ENCODE measurements around the gene GTF2F2. TPM values are rescaled to one million over a fixed set of nuclear protein-coding genes. Genes with fewer than 3 reads are reported as not detected.

The GTF2F2 gene
- polyA plus RNA-seq, 1 donor (not counting 4 experiments of a cell fraction or from before 2014, with no cell fraction given), result 55.5 TPM

- H2AFZ ChIP-seq (ENCODE audit: control insufficient read depth, low read length), result no peak overlapping the region
- H3K9ac ChIP-seq (ENCODE audit: control insufficient read depth, extremely low read depth, insufficient read depth, low read length), result no peak overlapping the region
- no peak overlapping the region for H3K4me3 ChIP-seq (ENCODE audit: control insufficient read depth in 2 of 3, extremely low read depth in 1 of 3, insufficient read depth in 2 of 3, low read depth in 1 of 3, low read length in 3 of 3)
- no peak for DNase-seq (ENCODE audit: low read depth, low spot score)
- TF ChIP-seq EZH2 (IDR thresholded peaks at IDR 0.05; ENCODE audit: low read length), result no peak
- TF ChIP-seq CTCF (optimal IDR thresholded peaks at IDR 0.05 in 1 of 3, IDR thresholded peaks at IDR 0.05 in 1 of 3, conservative IDR thresholded peaks at IDR 0.05 in 1 of 3; ENCODE audit: extremely low read depth in 1 of 3, insufficient read depth in 2 of 3, low read length in 3 of 3), result no peak
- no peak overlapping the region for H3K4me2 ChIP-seq (ENCODE audit: control insufficient read depth, extremely low read depth, insufficient read depth, low read depth, low read length)
- peaks cover 45% of the 10 kb centered on the region for H4K20me1 ChIP-seq (ENCODE audit: control insufficient read depth, extremely low read depth, insufficient read depth, low read length)
- no peaks in the 10 kb centered on the region for H3K27me3 ChIP-seq (ENCODE audit: control insufficient read depth, extremely low read depth, insufficient read depth, low read length)
- FAIRE-seq, result no peak
- H3K36me3 ChIP-seq (ENCODE audit: control insufficient read depth in 2 of 2, extremely low read depth in 1 of 2, insufficient read depth in 2 of 2, low read length in 2 of 2), result peaks cover 17 to 34% of the 10 kb centered on the region in 2 experiments
- H3K9me1 ChIP-seq (ENCODE audit: control insufficient read depth, extremely low read depth, insufficient read depth, low read length), result peaks cover 10% of the 10 kb centered on the region
- no peaks in the 10 kb centered on the region for H3K9me3 ChIP-seq (ENCODE audit: control insufficient read depth, low read depth, low read length)
- dilution Hi-C loops (cut with MboI; ENCODE audit: extremely low pct_ligation_motif_present, low sequenced_read_pairs), result no loop called here
- peaks cover 69% of the 10 kb centered on the region for H3K4me1 ChIP-seq (ENCODE audit: control insufficient read depth, extremely low read depth, insufficient read depth, low read length)
- H3K27ac ChIP-seq (ENCODE audit: control insufficient read depth, insufficient read depth, low read length), result peak overlapping the region; percentile 58
- peaks cover 20% of the 10 kb centered on the region for H3K79me2 ChIP-seq (ENCODE audit: control insufficient read depth, insufficient read depth, low read length)
Measured at GRCh38 chr13:45332831-45333219, 212.5 kb downstream of the GTF2F2 start.

GRCh38 chr13:45333251-45333976 lies 213.1 kb downstream of the GTF2F2 start:
- Histone ChIP-seq H3K27me3 (ENCODE audit: control insufficient read depth, extremely low read depth, insufficient read depth, low read length) (no peaks in the 10 kb centered on the region), H3K4me3 (ENCODE audit: control insufficient read depth in 2 of 3, extremely low read depth in 1 of 3, insufficient read depth in 2 of 3, low read depth in 1 of 3, low read length in 3 of 3) (no peak overlapping the region), H3K4me1 (ENCODE audit: control insufficient read depth, extremely low read depth, insufficient read depth, low read length) (peaks cover 73% of the 10 kb centered on the region), H3K9me3 (ENCODE audit: control insufficient read depth, low read depth, low read length) (no peaks in the 10 kb centered on the region), H3K27ac (ENCODE audit: control insufficient read depth, insufficient read depth, low read length) (no peak overlapping the region), H2AFZ (ENCODE audit: control insufficient read depth, low read length) (no peak overlapping the region), H3K9me1 (ENCODE audit: control insufficient read depth, extremely low read depth, insufficient read depth, low read length) (peaks cover 10% of the 10 kb centered on the region), H3K79me2 (ENCODE audit: control insufficient read depth, insufficient read depth, low read length) (peaks cover 26% of the 10 kb centered on the region), H4K20me1 (ENCODE audit: control insufficient read depth, extremely low read depth, insufficient read depth, low read length) (peaks cover 51% of the 10 kb centered on the region), H3K36me3 (ENCODE audit: control insufficient read depth in 2 of 2, extremely low read depth in 1 of 2, insufficient read depth in 2 of 2, low read length in 2 of 2) (peaks cover 21 to 39% of the 10 kb centered on the region in 2 experiments), H3K4me2 (ENCODE audit: control insufficient read depth, extremely low read depth, insufficient read depth, low read depth, low read length) (no peak overlapping the region), H3K9ac (ENCODE audit: control insufficient read depth, extremely low read depth, insufficient read depth, low read length) (no peak overlapping the region)
- dilution Hi-C loops (cut with MboI; ENCODE audit: extremely low pct_ligation_motif_present, low sequenced_read_pairs), result no loop called here
- no peak for TF ChIP-seq EZH2 (IDR thresholded peaks at IDR 0.05; ENCODE audit: low read length)
- FAIRE-seq, result no peak
- DNase-seq (ENCODE audit: low read depth, low spot score), result no peak

Small RNAs within 50 kb of the gene (small RNA-seq; reads per million reads assigned to genes)
- gene AL138693.1 (ENCODE audit: insufficient read length in 3 of 3, low read depth in 3 of 3, low replicate concordance in 1 of 3), result 0 to 0.33 (median 0) reads per million in 3 experiments
- gene AL138963.2 (ENCODE audit: insufficient read length in 3 of 3, low read depth in 3 of 3, low replicate concordance in 1 of 3), result 0 reads per million in 3 experiments

Other genes starting within 250 kb of the GTF2F2 start
- 1.7 to 4.2 TPM (median 3.3 TPM) in 3 replicates for gene NUFIP1, start 131.0 kb upstream of the GTF2F2 start, polyA plus RNA-seq
- gene GPALPP1, start 131.0 kb upstream of the GTF2F2 start, polyA plus RNA-seq, result 9.5 to 17.7 TPM (median 14.0 TPM) in 3 replicates
- gene KCTD4, start 80.5 kb downstream of the GTF2F2 start, polyA plus RNA-seq, result 0.28 to 0.44 TPM (median 0.39 TPM) in 3 replicates
- 3,409 to 8,174 TPM (median 5,358 TPM) in 3 replicates for gene TPT1, start 220.7 kb downstream of the GTF2F2 start, polyA plus RNA-seq